Measurements from ENCODE around the gene ETFA. TPM values are rescaled to one million over a fixed set of nuclear protein-coding genes. Genes with fewer than 3 reads are reported as not detected.

ETFA gene
- total and polyA plus RNA-seq, 7 donors = 58.4 to 476 (median 102) TPM

- H3K27me3 ChIP-seq = no peaks in the 10 kb centered on the region
- H3K4me3 ChIP-seq = no peak overlapping the region
These were observed 66.1 kb downstream of the ETFA start for GRCh38 chr15:76245072-76245610.

GRCh38 chr15:76239786-76240185 lies 71.5 kb downstream of the ETFA start:
- Histone ChIP-seq H3K4me1 (peaks cover 0 to 5% (median 0%) of the 10 kb centered on the region in 4 donors), H3K4me3 (no peak overlapping the region), H3K9me3 (no peaks in the 10 kb centered on the region), H3K36me3 (peaks cover 0 to 11% (median 0%) of the 10 kb centered on the region in 4 donors), H3K27me3 (no peaks in the 10 kb centered on the region), H3K27ac (no peak overlapping the region)
- no peak for DNase-seq
- no peak for TF ChIP-seq POLR2A (IDR thresholded peaks at IDR 0.05)
- no peak for TF ChIP-seq EP300 (IDR thresholded peaks at IDR 0.05)
- no peak for TF ChIP-seq POLR2AphosphoS5 (IDR thresholded peaks at IDR 0.05)
- no peak for TF ChIP-seq CTCF (IDR thresholded peaks at IDR 0.05)
- WGBS, 2 donors = 76% methylated on average over 1 of the region's 1 CpG
- intact Hi-C loops (cut with DNase I) = no loop called here

More at GRCh38 chr15:76245072-76245610, 66.1 kb downstream of the ETFA start:
- Histone ChIP-seq H3K36me3 (peaks cover 0 to 11% (median 0%) of the 10 kb centered on the region in 4 donors), H3K27ac (no peak overlapping the region), H3K4me1 (no peaks in the 10 kb centered on the region), H3K9me3 (no peaks in the 10 kb centered on the region)
- intact Hi-C loops (cut with DNase I) = no loop called here
- TF ChIP-seq EP300 (IDR thresholded peaks at IDR 0.05) (no peak), POLR2AphosphoS5 (IDR thresholded peaks at IDR 0.05) (no peak), CTCF (IDR thresholded peaks at IDR 0.05) (no peak), POLR2A (IDR thresholded peaks at IDR 0.05) (no peak)
- DNase-seq = no peak
- 73 to 79% methylated on average over 1 of the region's 1 CpG for WGBS, 2 donors

GRCh38 chr15:76236350-76236749 lies 74.9 kb downstream of the ETFA start:
- 14 to 70% methylated on average over 2 of the region's 2 CpGs for WGBS, 2 donors
- intact Hi-C loops (cut with DNase I) = no loop called here
- H3K27me3 ChIP-seq = no peaks in the 10 kb centered on the region
- no peaks in the 10 kb centered on the region for H3K36me3 ChIP-seq
- no peak overlapping the region for H3K27ac ChIP-seq
- TF ChIP-seq POLR2A (IDR thresholded peaks at IDR 0.05) = no peak
- TF ChIP-seq EP300 (IDR thresholded peaks at IDR 0.05) = no peak
- TF ChIP-seq POLR2AphosphoS5 (IDR thresholded peaks at IDR 0.05) = no peak
- no peak for TF ChIP-seq CTCF (IDR thresholded peaks at IDR 0.05)
- no peak overlapping the region for H3K4me3 ChIP-seq
- DNase-seq = no peak
- H3K4me1 ChIP-seq = peaks cover 0 to 5% (median 0%) of the 10 kb centered on the region in 4 donors
- no peaks in the 10 kb centered on the region for H3K9me3 ChIP-seq

- Histone ChIP-seq H3K4me1 (peaks cover 0 to 5% (median 0%) of the 10 kb centered on the region in 4 donors), H3K4me3 (no peak overlapping the region), H3K27me3 (no peaks in the 10 kb centered on the region), H3K36me3 (peaks cover 0 to 8% (median 5%) of the 10 kb centered on the region in 4 donors), H3K9me3 (no peaks in the 10 kb centered on the region), H3K27ac (no peak overlapping the region)
- no peak for DNase-seq
- 76 to 90% methylated on average over 3 of the region's 3 CpGs for WGBS, 2 donors
- intact Hi-C loops (cut with DNase I) = no loop called here
- no peak for TF ChIP-seq POLR2AphosphoS5 (IDR thresholded peaks at IDR 0.05)
- no peak for TF ChIP-seq CTCF (IDR thresholded peaks at IDR 0.05)
- no peak for TF ChIP-seq POLR2A (IDR thresholded peaks at IDR 0.05)
- no peak for TF ChIP-seq EP300 (IDR thresholded peaks at IDR 0.05)
These were observed 76.0 kb downstream of the ETFA start for GRCh38 chr15:76235186-76235826.

All from sigmoid colon (tissue), 7 donors.